ENCODE data around the gene PTDSS2.

Gene PTDSS2

DNA sequence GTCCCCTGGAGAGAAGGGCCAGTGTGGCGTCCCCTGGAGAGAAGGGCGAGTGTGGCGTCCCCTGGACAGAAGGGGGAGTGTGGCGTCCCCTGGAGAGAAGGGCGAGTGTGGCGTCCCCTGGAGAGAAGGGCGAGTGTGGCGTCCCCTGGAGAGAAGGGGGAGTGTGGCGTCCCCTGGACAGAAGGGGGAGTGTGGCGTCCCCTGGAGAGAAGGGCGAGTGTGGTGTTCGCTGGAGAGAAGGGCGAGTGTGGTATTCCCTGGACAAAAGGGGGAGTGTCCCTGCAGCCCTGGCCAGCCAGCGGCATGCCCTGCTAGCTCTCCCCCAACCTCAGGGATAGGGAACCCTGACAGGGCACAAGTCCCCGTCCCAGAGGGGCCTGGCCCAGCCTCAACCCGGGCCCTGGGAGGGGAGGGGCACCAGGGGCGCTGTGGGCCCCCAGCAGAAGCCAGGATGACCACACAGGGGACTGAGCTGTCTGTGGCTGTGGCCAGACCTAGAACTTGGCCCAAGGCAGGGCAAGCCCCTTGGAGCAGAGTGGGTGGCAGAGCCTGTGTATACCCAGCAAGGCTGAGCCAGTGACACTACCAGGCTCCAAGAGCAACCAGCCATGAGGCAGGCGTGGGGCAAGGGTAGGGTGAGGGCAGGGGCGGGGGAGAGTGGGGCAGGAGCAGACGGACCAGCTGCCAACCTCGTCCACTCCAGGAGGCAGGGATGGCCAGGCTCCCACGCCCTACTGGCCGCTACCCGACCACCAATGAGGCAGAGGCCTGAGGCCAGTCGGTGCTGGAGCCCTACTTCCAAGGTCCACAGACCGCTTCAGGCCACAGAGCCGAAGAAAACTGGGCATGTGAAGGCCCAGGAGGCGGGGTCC is 81.1 kb downstream of the PTDSS2 start:
- no peak for DNase-seq (ENCODE audit: low read depth)

DNA sequence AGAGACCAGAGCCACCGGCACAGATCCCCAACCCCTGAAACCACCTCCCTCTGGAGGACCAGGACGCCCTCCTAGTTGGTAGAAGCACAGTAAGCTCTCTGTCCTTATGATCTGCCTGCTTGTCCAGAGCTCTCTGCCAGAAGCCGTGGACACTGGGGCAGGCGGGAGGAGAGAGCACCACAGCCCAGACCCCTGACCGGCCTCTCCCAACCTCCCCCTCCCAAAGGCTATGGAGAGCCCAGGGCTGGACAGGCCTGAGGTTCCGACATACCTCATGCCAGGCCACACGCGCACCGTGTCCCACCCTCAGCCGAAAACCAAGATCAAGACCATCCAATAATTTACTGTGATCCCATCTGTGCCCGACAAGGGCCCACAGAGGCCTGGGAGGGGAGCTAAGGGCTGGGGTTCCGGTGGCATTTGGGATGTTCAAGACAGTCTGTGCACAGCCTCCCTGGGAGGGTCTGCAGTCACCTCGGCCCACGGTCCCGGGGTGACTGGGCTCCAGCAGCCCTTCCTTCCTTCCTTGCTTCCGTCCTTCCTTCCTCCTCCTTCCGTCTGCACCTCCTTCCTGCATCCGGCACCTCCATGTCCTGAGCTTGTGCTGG is 81.9 kb downstream of the PTDSS2 start:
- no peak for DNase-seq (ENCODE audit: low read depth)

DNA sequence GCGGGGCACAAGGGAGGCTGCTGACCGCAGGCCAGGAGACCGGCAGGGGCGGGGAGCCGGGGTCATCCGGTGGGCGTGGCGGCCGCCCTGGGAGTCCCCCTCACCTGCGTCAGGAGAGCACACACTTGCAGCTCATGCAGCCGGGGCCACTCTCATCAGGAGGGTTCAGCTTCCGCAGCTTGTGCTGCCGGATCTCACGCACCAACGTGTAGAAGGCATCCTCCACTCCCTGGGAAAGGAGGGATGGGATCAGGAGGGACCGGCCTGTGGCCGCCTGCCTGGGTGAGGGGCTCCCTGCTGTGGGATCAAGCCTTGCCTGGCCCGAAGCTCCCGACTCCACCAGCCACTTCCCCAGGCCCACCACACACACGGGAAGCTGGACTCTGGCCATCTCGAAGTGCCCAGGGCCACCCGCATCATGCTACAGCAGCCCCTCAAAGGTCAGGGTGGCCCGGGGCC is 82.5 kb downstream of the PTDSS2 start:
- no peak for DNase-seq (ENCODE audit: low read depth)

DNA sequence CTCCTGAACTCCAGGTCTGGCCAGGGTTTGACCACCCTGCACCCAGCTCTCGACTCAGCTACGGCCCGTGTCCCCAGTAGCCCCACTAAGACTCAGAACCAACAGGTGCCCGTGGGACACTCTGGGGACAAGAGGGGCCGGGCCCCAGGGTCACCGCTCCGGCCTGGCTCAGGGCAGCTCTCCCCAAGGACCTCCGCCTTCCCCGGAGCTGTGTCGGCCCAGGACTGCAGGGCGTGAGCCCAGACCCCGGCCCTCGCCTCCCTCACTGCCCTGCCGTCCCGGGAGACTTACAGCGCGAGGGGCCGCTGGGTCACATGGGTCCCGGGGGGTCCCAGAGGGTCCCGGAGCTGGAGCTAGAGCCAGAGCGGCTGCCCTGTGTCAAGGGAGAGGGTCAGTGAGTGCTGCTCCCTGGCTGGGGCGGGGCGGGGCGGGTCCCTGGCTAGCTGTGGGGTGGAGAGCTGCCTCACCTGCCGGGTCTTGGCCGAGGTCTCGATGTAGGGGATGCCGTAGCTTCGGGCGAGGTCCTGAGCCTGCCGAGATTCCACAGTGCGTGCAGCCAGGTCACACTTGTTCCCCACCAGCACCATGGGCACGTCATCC is 83.0 kb downstream of the PTDSS2 start:
- no peak for DNase-seq (ENCODE audit: low read depth)

DNA sequence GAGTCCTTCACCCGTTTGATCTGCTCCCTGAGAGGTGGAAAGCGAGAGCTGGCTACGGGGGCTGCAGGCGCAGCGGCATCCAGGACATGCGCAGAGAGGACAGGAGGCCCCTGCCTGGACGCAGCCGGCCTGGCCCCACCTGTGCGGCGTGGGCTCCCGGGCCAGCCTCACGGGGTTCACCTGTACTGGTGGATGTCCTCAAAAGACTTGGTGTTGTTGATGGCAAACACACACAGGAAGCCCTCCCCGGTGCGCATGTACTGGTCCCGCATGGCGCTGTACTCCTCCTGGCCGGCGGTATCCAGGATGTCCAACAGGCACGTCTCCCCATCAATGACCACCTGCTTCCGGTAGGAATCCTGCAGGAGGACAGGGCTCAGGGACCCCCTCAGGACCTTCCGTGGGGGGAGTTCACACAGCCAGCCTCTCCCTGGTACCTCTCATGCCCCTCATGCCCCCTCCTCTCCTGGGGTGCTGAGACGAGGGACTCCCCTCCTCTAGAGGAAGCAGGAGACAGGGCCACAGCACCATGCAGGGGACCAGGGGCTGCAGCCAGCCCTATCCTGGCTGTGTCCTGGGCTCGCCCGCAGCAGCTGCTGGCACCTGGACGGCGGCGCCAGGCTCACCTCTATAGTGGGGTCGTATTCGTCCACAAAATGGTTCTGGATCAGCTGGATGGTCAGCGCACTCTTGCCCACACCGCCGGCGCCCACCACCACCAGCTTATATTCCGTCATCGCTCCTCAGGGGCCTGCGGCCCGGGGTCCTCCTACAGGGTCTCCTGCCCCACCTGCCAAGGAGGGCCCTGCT is 83.7 kb downstream of the PTDSS2 start:
- no peak for DNase-seq (ENCODE audit: low read depth)

DNA sequence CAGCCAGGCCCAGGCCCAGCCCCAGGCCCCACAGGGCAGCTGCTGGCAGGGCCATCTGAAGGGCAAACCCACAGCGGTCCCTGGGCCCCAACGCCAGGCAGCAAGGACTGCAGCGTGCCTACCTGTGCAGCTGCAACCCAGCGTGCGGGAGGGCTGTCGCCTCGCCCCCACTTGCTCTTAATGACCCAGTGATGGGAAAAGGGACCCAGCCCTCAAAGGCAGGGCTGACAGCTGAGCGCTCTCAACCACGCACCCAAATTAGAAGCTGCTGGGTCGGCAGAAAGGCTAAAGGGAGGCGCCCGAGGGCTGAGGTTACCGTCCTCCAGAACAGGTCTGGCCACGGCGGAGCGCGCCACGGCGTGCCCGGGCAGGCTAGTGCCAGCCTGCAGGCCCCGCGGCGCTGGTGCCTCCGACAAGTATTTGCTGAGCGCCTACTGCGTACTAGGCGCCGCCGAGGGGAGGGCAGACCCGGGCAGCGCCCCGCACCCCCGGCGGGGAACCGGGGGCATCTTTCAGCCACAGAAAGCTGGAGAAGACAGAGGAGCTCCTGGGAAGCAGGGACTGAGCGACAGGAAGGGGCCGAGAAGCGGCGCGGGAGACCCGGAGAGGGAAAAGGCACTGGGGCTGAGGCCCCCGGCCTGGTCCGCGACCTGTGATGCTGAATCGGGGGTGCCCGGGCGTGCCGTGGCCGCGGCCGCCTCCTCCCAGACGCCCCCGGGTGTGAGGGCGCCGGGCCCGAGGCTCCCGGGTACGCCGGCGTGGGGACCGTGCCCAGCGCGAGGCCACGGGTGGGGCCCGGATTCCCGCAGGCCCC is 84.5 kb downstream of the PTDSS2 start:
- DNase-seq (ENCODE audit: low read depth): peak; percentile 23

DNA sequence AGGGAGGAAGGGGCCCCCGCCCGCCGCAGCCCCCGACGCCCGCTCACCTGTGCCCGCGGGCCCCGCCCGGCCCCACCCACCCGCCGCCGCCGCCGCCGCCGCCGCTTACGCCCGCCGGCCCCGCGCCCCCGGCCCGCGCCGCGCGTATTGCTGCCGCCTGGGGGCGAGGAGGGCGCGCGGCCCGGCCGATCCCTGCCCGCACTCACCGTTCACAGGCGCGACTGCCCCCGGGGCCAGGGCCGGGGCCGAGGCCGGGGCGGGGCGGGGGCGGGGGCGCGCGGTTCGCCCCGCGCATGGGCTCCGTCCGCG is 85.1 kb downstream of the PTDSS2 start:
- no peak for DNase-seq (ENCODE audit: low read depth)

DNA sequence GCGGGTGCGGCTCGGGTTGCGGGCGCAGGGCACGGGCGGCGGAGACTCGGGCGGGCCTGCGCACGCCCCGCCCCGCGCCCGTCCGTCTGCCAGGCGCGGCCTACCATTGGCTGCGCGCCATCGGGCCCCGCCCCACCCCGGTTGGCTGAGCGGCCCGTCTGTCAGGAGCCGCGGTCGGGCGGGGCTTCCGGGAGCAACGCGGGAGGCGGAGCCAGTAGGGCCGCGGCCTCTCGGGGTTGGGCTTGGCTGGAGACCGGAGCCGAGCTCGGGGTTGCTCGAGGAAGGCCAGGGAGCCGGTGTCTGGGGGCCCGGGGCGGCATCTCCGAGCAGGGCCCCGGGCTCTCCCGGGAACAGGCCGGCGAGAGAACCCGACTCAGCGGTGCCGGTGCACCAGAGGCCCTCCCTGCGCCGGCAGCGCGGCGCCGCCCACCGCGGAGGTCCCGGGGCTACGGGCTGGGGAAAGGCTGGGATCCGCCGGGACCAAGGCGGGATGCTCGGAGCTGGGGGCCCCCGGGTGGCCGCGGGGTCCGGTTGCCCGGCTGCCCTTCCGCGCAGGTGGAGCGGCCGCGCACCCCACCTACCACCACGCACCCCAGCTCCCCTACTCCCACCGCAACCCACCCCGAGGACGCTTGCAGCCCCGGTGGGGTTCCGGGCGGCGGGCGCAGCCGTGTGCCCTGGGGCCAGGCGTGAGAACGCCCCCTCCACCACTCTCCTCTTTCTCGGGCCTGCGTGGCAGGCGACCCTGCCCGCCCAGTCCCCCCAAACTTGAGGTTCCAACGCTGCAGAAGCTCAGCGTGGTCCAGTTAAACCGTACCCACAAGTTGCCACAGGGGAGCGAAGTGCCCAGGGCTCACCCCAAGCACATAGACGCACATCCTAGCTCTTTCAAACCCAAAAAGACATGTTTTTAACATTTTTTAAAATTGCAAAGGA is 85.7 kb downstream of the PTDSS2 start, which contains the start of gene HRAS:
HRAS (minus strand) TSS at position 58 of the 936 bp plus-strand sequence.
- peak; percentile 92 for DNase-seq (ENCODE audit: low read depth)

DNA sequence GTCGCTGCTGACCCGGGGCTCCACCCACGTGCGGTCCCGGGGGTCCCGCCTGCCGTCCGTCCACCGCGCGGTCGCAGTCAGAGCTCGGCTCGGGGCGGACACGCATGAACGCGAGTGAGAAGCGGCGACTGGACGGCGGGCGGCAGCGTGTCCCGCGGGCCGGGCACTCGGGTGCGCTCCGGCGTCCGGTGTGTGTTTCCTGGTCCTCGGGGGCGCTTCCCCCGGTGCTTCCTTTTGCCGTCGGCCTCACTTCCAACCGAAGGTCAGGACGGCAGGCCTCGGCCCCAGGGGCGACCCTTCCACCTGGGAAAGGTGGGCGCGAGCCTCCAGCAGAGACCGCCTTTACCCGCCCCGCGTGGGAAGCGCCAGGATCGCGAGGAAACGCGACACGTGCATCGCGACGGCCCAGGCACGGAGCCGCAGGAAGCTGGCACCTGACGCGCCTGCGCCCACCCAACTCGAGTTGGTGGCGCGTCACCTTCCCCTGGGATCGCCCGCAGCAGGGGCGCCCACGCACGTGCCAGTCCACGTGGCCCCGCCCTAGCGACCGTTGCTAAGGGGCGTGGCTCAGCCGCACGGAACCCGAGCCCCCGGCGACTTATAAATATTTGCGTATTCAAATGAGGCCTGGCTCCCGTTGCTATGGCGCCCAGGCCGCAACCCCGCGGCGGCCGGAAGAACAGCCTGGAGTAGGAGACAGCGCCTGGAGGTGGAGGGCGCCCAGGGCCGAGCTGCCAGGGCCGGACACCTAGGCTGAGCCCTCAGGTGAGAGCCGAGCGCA is 87.0 kb downstream of the PTDSS2 start, which contains the start of gene LRRC56:
LRRC56 (plus strand) TSS at position 687 of the 781 bp plus-strand sequence. CDS start 3,158 bp downstream, outside the sequence.
- DNase-seq (ENCODE audit: low read depth): peak; percentile 90

DNA sequence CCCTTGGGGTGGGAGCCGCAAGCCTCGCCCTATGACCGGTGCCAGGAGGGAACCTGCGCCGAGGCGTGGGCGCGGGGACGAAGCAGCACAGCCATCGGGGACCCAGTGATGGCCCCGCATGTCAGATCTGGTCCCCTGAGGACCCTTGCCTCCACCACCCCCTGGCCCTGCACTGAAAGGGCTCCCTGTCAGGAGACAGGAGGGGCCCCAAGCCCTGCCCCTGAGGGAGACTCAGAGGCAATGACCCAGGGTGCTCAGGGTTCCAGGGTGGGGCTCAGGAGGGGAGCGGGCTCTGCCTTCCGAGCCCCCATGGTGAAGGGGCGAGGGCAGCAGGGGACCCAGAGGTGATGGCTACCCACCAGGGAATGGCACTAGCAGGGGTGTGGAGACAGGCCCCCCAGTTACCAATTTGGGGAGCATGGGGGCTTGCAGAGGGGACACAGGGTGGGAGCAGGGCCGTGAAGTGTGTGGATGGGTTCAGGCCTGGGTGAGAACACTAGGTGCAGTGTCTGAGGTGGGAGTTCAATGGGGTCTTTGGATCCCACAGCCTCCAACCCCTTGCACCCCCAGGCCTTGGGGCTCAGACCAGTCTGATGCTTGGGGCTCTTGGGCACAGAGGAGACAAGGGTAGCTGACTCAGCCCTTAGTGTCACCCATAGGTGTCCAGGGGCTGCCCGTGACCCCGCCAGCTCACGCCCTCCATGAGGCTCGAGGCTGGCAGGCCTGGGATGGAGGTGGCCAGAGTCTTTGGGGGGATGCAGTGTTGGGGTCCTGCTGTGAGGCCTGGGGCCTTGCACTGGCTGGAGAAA is 87.7 kb downstream of the PTDSS2 start:
- no peak for DNase-seq (ENCODE audit: low read depth)

DNA sequence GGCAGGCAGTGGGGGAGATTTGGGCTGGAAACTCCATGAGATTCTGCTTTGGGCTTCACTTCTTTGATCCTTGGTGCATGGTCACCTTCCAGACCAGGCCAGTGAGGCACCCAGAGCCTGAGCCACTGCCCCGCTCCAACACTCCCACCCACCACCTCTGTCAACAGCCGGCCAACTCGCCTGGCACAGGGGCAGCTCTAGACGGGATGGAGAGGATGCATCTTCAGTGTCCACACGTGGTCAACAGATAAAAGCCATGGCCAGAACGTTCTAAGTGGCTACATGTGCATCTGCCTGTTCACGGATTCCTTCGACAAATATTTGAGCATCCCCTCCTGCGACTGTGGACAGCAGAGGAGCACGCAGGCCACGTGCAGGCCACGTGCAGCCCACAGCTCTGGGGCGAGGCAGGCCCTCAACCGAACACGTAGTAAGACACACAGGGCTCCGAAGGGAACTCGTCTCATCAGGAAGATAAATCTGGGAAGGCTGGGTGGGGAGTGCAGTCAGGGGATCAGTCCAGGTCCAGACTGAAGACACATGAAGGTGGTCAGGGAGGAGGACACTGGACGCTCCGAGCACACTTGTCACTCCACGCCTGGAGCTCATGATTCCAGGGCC is 88.5 kb downstream of the PTDSS2 start:
- DNase-seq (ENCODE audit: low read depth): no peak

DNA sequence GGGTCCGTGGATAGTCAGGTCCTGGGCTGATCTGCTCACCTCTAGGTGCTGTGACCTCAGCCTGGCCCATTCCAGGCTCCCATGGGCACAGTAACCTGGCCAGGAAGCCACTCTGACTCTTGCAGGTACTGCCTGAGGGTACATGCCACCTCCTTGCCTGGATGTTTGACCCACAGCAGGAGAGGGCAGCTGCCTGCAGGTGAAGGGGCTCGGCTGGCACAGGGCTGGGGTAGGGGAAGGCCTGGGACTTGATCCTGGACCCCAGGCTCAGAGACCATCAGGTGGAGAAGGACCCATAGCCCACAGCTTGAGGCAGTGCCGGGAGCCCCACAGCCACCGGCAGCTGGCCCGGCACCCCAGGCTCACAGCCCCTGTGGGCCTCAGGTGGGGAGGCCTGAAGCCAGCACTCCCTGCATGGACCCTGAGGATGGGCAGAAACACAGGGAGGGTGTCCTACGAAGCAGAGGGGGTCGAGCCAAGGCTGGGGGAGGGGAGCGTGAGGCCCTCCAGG is 89.9 kb downstream of the PTDSS2 start:
- DNase-seq (ENCODE audit: low read depth): no peak

Measured in EH (cell line).